SK-N-SH treated with all-trans-retinoic acid at 6 μM for 48 hours (cell line): Measurements from ENCODE around the gene ARR3.

ENCODE experiments used
- ATAC-seq: fragments of 200-7000 bp; cut with Tn5 transposase; 3 replicates; pipeline ENCODE4 v1.9.1; 2020; ENCODE audit warnings: mild to moderate bottlenecking, moderate library complexity
- ARNTL ChIP-seq: fragments of 450-650 bp; formaldehyde crosslinking; IDR thresholded peaks from 2 replicates; pipeline ENCODE4 v1.5.0; 2020; ENCODE audit warnings: low read depth, mild to moderate bottlenecking, moderate library complexity, borderline replicate concordance
- BACH2 ChIP-seq: fragments of 250-450 bp; sonication (Bioruptor Pico); IDR thresholded peaks from 2 replicates; pipeline ENCODE4 v1.9.0; 2021; ENCODE audit warnings: mild to moderate bottlenecking, borderline replicate concordance
- CREB5 ChIP-seq: fragments of 250-450 bp; sonication (Bioruptor Pico); IDR thresholded peaks from 2 replicates; pipeline ENCODE4 v1.5.1; 2020; ENCODE audit warnings: low read depth, mild to moderate bottlenecking, moderate library complexity
- CSDC2 ChIP-seq: fragments of 250-450 bp; sonication (Bioruptor Pico); IDR thresholded peaks from 2 replicates; pipeline ENCODE4 v1.5.0; 2020; ENCODE audit warnings: mild to moderate bottlenecking, moderate library complexity
- CSRNP3 ChIP-seq: fragments of 250-450 bp; sonication (Bioruptor Pico); IDR thresholded peaks from 2 replicates; pipeline ENCODE4 v1.5.1; 2021; ENCODE audit warnings: mild to moderate bottlenecking, moderate library complexity
- ESRRG ChIP-seq: fragments of 250-450 bp; sonication (Bioruptor Pico); IDR thresholded peaks from 2 replicates; pipeline ENCODE4 v1.6.1; 2021; ENCODE audit warnings: mild to moderate bottlenecking
- GLIS3 ChIP-seq: fragments of 250-450 bp; sonication (Bioruptor Pico); IDR thresholded peaks from 2 replicates; pipeline ENCODE4 v1.5.0; 2020; ENCODE audit warnings: mild to moderate bottlenecking, moderate library complexity
- ISL1 ChIP-seq: fragments of 250-450 bp; sonication (Bioruptor Pico); IDR thresholded peaks from 2 replicates; pipeline ENCODE4 v2.1.2; 2022; ENCODE audit warnings: mild to moderate bottlenecking, moderate library complexity
- OSR1 ChIP-seq: fragments of 250-450 bp; sonication (Bioruptor Pico); IDR thresholded peaks from 2 replicates; pipeline ENCODE4 v1.8.0; 2022; ENCODE audit warnings: moderate library complexity, mild to moderate bottlenecking, inconsistent platforms
- PATZ1 ChIP-seq: fragments of 250-450 bp; sonication (Bioruptor Pico); IDR thresholded peaks from 2 replicates; pipeline ENCODE4 v1.8.0; 2020; ENCODE audit warnings: mild to moderate bottlenecking, moderate library complexity, borderline replicate concordance
- POU6F1 ChIP-seq: fragments of 250-450 bp; sonication (Bioruptor Pico); IDR thresholded peaks from 2 replicates; pipeline ENCODE4 v1.8.0; 2021; ENCODE audit warnings: low read depth, mild to moderate bottlenecking, moderate library complexity, borderline replicate concordance
- PPARA ChIP-seq: fragments of 250-450 bp; sonication (Bioruptor Pico); IDR thresholded peaks from 2 replicates; pipeline ENCODE4 v1.5.0; 2020; ENCODE audit warnings: mild to moderate bottlenecking, borderline replicate concordance
- SNAI2 ChIP-seq: fragments of 250-450 bp; sonication (Bioruptor Pico); IDR thresholded peaks from 2 replicates; pipeline ENCODE4 v1.5.0; 2020; ENCODE audit warnings: mild to moderate bottlenecking, moderate library complexity
- TCF4 ChIP-seq: fragments of 250-450 bp; sonication (Bioruptor Pico); IDR thresholded peaks from 2 replicates; pipeline ENCODE4 v1.8.0; 2021; ENCODE audit warnings: mild to moderate bottlenecking, moderate library complexity, borderline replicate concordance
- ZFP3 ChIP-seq: fragments of 250-450 bp; sonication (Bioruptor Pico); IDR thresholded peaks from 2 replicates; pipeline ENCODE4 v1.5.0; 2020; ENCODE audit warnings: mild to moderate bottlenecking, moderate library complexity
- ZFP30 ChIP-seq: fragments of 450-650 bp; formaldehyde crosslinking; IDR thresholded peaks from 2 replicates; pipeline ENCODE4 v1.5.0; 2022; ENCODE audit warnings: mild to moderate bottlenecking, moderate library complexity
- ZNF565 ChIP-seq: fragments of 450-650 bp; formaldehyde crosslinking; conservative IDR thresholded peaks from 2 replicates; pipeline ENCODE4 v1.5.0; 2020; ENCODE audit warnings: low read depth, mild to moderate bottlenecking, moderate library complexity
- ZNF70 ChIP-seq: fragments of 450-650 bp; formaldehyde crosslinking; IDR thresholded peaks from 2 replicates; pipeline ENCODE4 v1.5.0; 2020; ENCODE audit warnings: mild to moderate bottlenecking, moderate library complexity
- ZNF8 ChIP-seq: fragments of 450-650 bp; formaldehyde crosslinking; IDR thresholded peaks from 2 replicates; pipeline ENCODE4 v1.5.0; 2020; ENCODE audit warnings: mild to moderate bottlenecking, moderate library complexity

Gene ARR3

GRCh38 chrX:70226687-70227086 lies 41.4 kb upstream of the ARR3 start:
- ATAC-seq = no peak
- TF ChIP-seq CREB5 (CRISPR knock-in tag) = no peak
- no peak for TF ChIP-seq BACH2 (CRISPR knock-in tag)
- TF ChIP-seq ISL1 (CRISPR knock-in tag) = no peak
- TF ChIP-seq ESRRG (CRISPR knock-in tag) = no peak
- no peak for TF ChIP-seq ZNF70 (CRISPR knock-in tag)
- TF ChIP-seq, all 23 proteins: peak for 0

GRCh38 chrX:70231666-70232065 lies 36.5 kb upstream of the ARR3 start:
- TF ChIP-seq ARNTL (CRISPR knock-in tag) = no peak
- no peak for TF ChIP-seq ZNF565 (CRISPR knock-in tag)
- TF ChIP-seq CREB5 (CRISPR knock-in tag) = no peak
- TF ChIP-seq SNAI2 (CRISPR knock-in tag) = no peak
- ATAC-seq = no peak

GRCh38 chrX:70234355-70234754 lies 33.8 kb upstream of the ARR3 start, which contains the start of gene AWAT1:
TSS of gene AWAT1 (plus strand) at chrX:70234655. CDS start at chrX:70234696, 41 bp downstream.
- no peak for ATAC-seq
- TF ChIP-seq OSR1 (CRISPR knock-in tag) (no peak), ISL1 (CRISPR knock-in tag) (no peak), CSDC2 (CRISPR knock-in tag) (no peak), BACH2 (CRISPR knock-in tag) (no peak), ZNF8 (CRISPR knock-in tag) (no peak), CREB5 (CRISPR knock-in tag) (no peak), PATZ1 (CRISPR knock-in tag) (no peak), CSRNP3 (no peak), GLIS3 (CRISPR knock-in tag) (no peak), TCF4 (CRISPR knock-in tag) (no peak), SNAI2 (CRISPR knock-in tag) (no peak), ZNF565 (CRISPR knock-in tag) (no peak), PPARA (CRISPR knock-in tag) (no peak), ARNTL (CRISPR knock-in tag) (no peak), ZFP30 (CRISPR knock-in tag) (no peak), ESRRG (CRISPR knock-in tag) (no peak), ZFP3 (CRISPR knock-in tag) (no peak)

GRCh38 chrX:70240751-70241150 lies 27.4 kb upstream of the ARR3 start:
- ATAC-seq = no peak
- no peak for TF ChIP-seq SNAI2 (CRISPR knock-in tag)
- no peak for TF ChIP-seq OSR1 (CRISPR knock-in tag)
- no peak for TF ChIP-seq TCF4 (CRISPR knock-in tag)
- no peak for TF ChIP-seq CREB5 (CRISPR knock-in tag)
- no peak for TF ChIP-seq PPARA (CRISPR knock-in tag)
- TF ChIP-seq POU6F1 = no peak
- no peak for TF ChIP-seq CSDC2 (CRISPR knock-in tag)
- no peak for TF ChIP-seq ZNF70 (CRISPR knock-in tag)
